K562 (cell line): ENCODE results near the gene PIP4K2A. TPM values are rescaled to one million over a fixed set of nuclear protein-coding genes. Genes with fewer than 3 reads are reported as not detected.
A peak's percentile ranks its signal among the peaks of the same experiment; 100 is the strongest.

Source experiments
- BRD9 ChIP-seq: fragments of 450-650 bp; IDR thresholded peaks from 2 replicates; pipeline ENCODE4 v1.6.1; 2018; ENCODE audit warnings: low read depth; ENCODE audit not compliant: partially characterized antibody
- ERF ChIP-seq: fragments of 450-650 bp; formaldehyde crosslinking; IDR thresholded peaks from 2 replicates; pipeline ENCODE4 v1.4.0; 2020; ENCODE audit warnings: mild to moderate bottlenecking, mixed read lengths
- ETV6 ChIP-seq, 3 experiments: fragments of 150-350 bp in 1 of 3; sonication (generic) in 1 of 3; formaldehyde crosslinking in 1 of 3; IDR thresholded peaks; 2 replicates each; pipeline versions ENCODE4 v1.6.1 to v1.8.0; 2014 to 2022; ENCODE audit warnings: borderline replicate concordance in 2 of 3, low read depth in 2 of 3, antibody characterized with exemption in 1 of 3, low read length in 1 of 3, mild to moderate bottlenecking in 1 of 3, missing genetic modification reagents in 1 of 3
- KDM1A ChIP-seq, 2 experiments: fragments of 450-650 bp; IDR thresholded peaks; 2 replicates each; pipeline ENCODE4 v1.6.1; 2016; ENCODE audit warnings: mild to moderate bottlenecking in 2 of 2
- KLF16 ChIP-seq: IDR thresholded peaks from 2 replicates; pipeline ENCODE4 v1.6.1; 2016; ENCODE audit warnings: antibody characterized with exemption
- NFE2 ChIP-seq: IDR thresholded peaks from 2 replicates; pipeline ENCODE4 v1.6.1; 2014; ENCODE audit warnings: antibody characterized with exemption, low read depth
- NFIC ChIP-seq: fragments of 450-650 bp; IDR thresholded peaks from 2 replicates; pipeline ENCODE4 v1.6.1; 2017; ENCODE audit warnings: mild to moderate bottlenecking, inconsistent platforms
- POLR2AphosphoS5 ChIP-seq: IDR thresholded peaks from 2 replicates; pipeline ENCODE4 v1.6.1; 2011; ENCODE audit warnings: mild to moderate bottlenecking, low read depth, low read length, moderate library complexity; ENCODE audit not compliant: control insufficient read depth, insufficient read depth
- POLR2G ChIP-seq: fragments of 200-400 bp; formaldehyde crosslinking; IDR thresholded peaks from 2 replicates; pipeline ENCODE4 v1.6.1; 2017; ENCODE audit warnings: low read depth, mild to moderate bottlenecking, antibody characterized with exemption, low read length, moderate library complexity
- POU5F1 ChIP-seq: fragments of 150-350 bp; IDR thresholded peaks from 2 replicates; pipeline ENCODE4 v1.6.1; 2014; ENCODE audit warnings: borderline replicate concordance, low read length, low read depth, mild to moderate bottlenecking; ENCODE audit not compliant: partially characterized antibody
- RBM22 ChIP-seq: fragments of 200-400 bp; formaldehyde crosslinking; IDR thresholded peaks from 2 replicates; pipeline ENCODE4 v1.6.1; 2018; ENCODE audit warnings: low read length, low read depth; ENCODE audit not compliant: poor library complexity, severe bottlenecking
- RBM25 ChIP-seq: fragments of 200-400 bp; formaldehyde crosslinking; IDR thresholded peaks from 2 replicates; pipeline ENCODE4 v1.6.1; 2018; ENCODE audit warnings: low read length, low read depth, moderate library complexity; ENCODE audit not compliant: severe bottlenecking
- SMARCC2 ChIP-seq: fragments of 450-650 bp; IDR thresholded peaks from 2 replicates; pipeline ENCODE4 v1.6.1; 2017; ENCODE audit warnings: antibody characterized with exemption, moderate library complexity, mild to moderate bottlenecking, low read depth
- TAL1 ChIP-seq: fragments of 450-650 bp; IDR thresholded peaks from 2 replicates; pipeline ENCODE4 v1.6.1; 2016; ENCODE audit warnings: mild to moderate bottlenecking
- XRCC5 ChIP-seq: fragments of 200-400 bp; formaldehyde crosslinking; IDR thresholded peaks from 2 replicates; pipeline ENCODE4 v1.6.1; 2017; ENCODE audit warnings: low read depth, mild to moderate bottlenecking, low read length
- ZNF184 ChIP-seq: sonication (generic); formaldehyde crosslinking; IDR thresholded peaks from 2 replicates; pipeline ENCODE4 v1.5.0; 2020; ENCODE audit warnings: missing genetic modification reagents
- ZNF217 ChIP-seq: sonication (generic); formaldehyde crosslinking; IDR thresholded peaks from 2 replicates; pipeline ENCODE4 v1.8.0; 2022; ENCODE audit warnings: mild to moderate bottlenecking, missing genetic modification reagents
- ZNF224 ChIP-seq: sonication (generic); formaldehyde crosslinking; IDR thresholded peaks from 2 replicates; pipeline ENCODE4 v1.8.0; 2022; ENCODE audit warnings: mild to moderate bottlenecking, missing genetic modification reagents
- ZSCAN29 ChIP-seq: fragments of 450-650 bp; IDR thresholded peaks from 2 replicates; pipeline ENCODE4 v1.6.1; 2017
- ZZZ3 ChIP-seq: fragments of 450-650 bp; IDR thresholded peaks from 2 replicates; pipeline ENCODE4 v1.6.1; 2016; ENCODE audit warnings: antibody characterized with exemption, mild to moderate bottlenecking, moderate library complexity
- polyA plus RNA-seq, 8 experiments: library from polyadenylated mRNA; depleted of rRNA in 4 of 8; stranded (reverse) in 5 of 8; unstranded in 3 of 8; fragments of >200 nt; fragmentation: Nextera tagmentation in 2 of 8; fragmentation: Illumina TruSeq in 1 of 8; extraction: Ambion mirVana in 2 of 8; extraction: Trizol in 1 of 8; gene quantifications; 2 replicates each; pipeline versions ENCODE4 v1.2.1 to v1.2.3, GENCODE V29; 2011 to 2014; ENCODE audit warnings: inconsistent platforms in 1 of 8, missing spikeins in 1 of 8
- total RNA-seq, 7 experiments: library from RNA; depleted of rRNA in 6 of 7; stranded (reverse); fragments of >200 nt in 6 of 7; fragmentation: Illumina TruSeq in 2 of 7; extraction: Trizol in 2 of 7; gene quantifications; 2 replicates each; pipeline versions ENCODE4 v1.2.1 to v1.2.3, GENCODE V29; 2011 to 2021; ENCODE audit warnings: low replicate concordance in 1 of 7
- TF ChIP-seq, protein P1 (sequence below): sonication (generic); formaldehyde crosslinking; IDR thresholded peaks from 2 replicates; pipeline ENCODE4 v1.8.0; 2022; ENCODE audit warnings: missing genetic modification reagents, mild to moderate bottlenecking, moderate library complexity, borderline replicate concordance
- TF ChIP-seq, protein P2 (sequence below): fragments of 450-650 bp; IDR thresholded peaks from 2 replicates; pipeline ENCODE4 v1.6.1; 2016; ENCODE audit warnings: mild to moderate bottlenecking
- TF ChIP-seq, protein P3 (sequence below): fragments of 250-450 bp; sonication (Bioruptor Pico); IDR thresholded peaks from 2 replicates; pipeline ENCODE4 v1.4.0; 2020; ENCODE audit warnings: mild to moderate bottlenecking, moderate library complexity, borderline replicate concordance

PIP4K2A gene
- total and polyA plus RNA-seq, 9 of the 15 experiments (the other 6 are each of a cell fraction or from before 2014, with no cell fraction given) = 35.6 to 117 (median 71.9) TPM

DNA sequence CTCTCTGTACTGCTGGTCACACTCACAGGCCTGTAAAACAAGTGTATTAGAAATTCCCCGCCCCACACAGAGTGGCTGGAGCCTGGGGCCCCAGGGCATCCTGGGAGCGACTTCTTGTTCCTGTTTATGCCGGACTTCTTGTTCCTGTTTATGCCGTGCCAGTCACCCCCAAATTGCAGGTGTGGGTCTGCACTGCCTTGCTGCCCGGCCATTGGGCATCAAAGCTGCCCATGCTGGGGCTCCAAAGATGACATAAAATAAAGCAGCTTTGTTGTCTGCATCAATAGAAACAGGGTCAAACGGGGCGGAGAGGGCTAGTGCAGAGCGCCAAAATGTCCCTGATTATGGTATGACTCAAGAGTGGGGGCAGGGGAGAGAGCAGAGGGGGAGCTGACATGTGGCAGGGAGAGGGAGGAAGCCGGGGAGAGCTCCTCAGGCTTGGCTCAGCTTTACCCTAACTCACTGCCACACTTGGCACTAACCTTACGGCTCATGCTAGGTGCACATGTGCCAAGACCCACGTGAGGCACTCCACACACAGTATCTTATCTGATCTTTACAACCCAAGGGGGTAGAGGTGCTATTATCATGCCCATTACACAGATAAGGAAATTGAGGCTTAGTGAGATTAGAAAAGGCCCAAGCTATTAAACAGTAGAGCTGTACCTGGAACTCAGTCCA, 98.4 kb downstream of the PIP4K2A start (continued):
- TF ChIP-seq, protein P1, sequence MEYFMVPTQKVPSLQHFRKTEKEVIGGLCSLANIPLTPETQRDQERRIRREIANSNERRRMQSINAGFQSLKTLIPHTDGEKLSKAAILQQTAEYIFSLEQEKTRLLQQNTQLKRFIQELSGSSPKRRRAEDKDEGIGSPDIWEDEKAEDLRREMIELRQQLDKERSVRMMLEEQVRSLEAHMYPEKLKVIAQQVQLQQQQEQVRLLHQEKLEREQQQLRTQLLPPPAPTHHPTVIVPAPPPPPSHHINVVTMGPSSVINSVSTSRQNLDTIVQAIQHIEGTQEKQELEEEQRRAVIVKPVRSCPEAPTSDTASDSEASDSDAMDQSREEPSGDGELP = peak; percentile 53; the same call in 1 of the 2 replicates
- peak; percentile 83 for TF ChIP-seq BRD9
- 0 out of 2 replicates have a peak, but pooled peaks have one; percentile 6 for TF ChIP-seq NFE2
- TF ChIP-seq XRCC5 = 0 out of 2 replicates have a peak, but pooled peaks have one; percentile 71
- TF ChIP-seq RBM25 = peak; percentile 96
- no peak for TF ChIP-seq POU5F1
- no peak for TF ChIP-seq ZZZ3
- peak; percentile 86 to 95 for TF ChIP-seq KDM1A (IDR thresholded peaks at IDR 0.05)
- no peak for TF ChIP-seq RBM22
- TF ChIP-seq ZNF217 = no peak
- TF ChIP-seq ZSCAN29 = no peak
- TF ChIP-seq TAL1 = no peak; the same call in 1 of the 2 replicates
- peak; percentile 37 for TF ChIP-seq NFIC
- peak; percentile 67 for TF ChIP-seq POLR2G
- TF ChIP-seq, protein P2, sequence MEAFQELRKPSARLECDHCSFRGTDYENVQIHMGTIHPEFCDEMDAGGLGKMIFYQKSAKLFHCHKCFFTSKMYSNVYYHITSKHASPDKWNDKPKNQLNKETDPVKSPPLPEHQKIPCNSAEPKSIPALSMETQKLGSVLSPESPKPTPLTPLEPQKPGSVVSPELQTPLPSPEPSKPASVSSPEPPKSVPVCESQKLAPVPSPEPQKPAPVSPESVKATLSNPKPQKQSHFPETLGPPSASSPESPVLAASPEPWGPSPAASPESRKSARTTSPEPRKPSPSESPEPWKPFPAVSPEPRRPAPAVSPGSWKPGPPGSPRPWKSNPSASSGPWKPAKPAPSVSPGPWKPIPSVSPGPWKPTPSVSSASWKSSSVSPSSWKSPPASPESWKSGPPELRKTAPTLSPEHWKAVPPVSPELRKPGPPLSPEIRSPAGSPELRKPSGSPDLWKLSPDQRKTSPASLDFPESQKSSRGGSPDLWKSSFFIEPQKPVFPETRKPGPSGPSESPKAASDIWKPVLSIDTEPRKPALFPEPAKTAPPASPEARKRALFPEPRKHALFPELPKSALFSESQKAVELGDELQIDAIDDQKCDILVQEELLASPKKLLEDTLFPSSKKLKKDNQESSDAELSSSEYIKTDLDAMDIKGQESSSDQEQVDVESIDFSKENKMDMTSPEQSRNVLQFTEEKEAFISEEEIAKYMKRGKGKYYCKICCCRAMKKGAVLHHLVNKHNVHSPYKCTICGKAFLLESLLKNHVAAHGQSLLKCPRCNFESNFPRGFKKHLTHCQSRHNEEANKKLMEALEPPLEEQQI = peak; percentile 89
- no peak for TF ChIP-seq ZNF224 (CRISPR knock-in tag)
- TF ChIP-seq SMARCC2 = peak; percentile 58; the same call in 1 of the 2 replicates
- peak; percentile 43; the same call in 1 of the 2 replicates for TF ChIP-seq POLR2AphosphoS5
- no peak for TF ChIP-seq ERF
- no peak for TF ChIP-seq ZNF184 (CRISPR knock-in tag)
- TF ChIP-seq ETV6 (IDR thresholded peaks at IDR 0.05; ENCODE audit: borderline replicate concordance in 1 of 2, low read depth in 2 of 2, low read length in 1 of 2) = 0 out of 4 replicates have a peak, but pooled peaks of 1 of the 2 experiments have one; percentile 44
- TF ChIP-seq ETV6 (CRISPR knock-in tag; IDR thresholded peaks at IDR 0.05; ENCODE audit: borderline replicate concordance) = no peak
- TF ChIP-seq KLF16 = no peak
- TF ChIP-seq, protein P3, sequence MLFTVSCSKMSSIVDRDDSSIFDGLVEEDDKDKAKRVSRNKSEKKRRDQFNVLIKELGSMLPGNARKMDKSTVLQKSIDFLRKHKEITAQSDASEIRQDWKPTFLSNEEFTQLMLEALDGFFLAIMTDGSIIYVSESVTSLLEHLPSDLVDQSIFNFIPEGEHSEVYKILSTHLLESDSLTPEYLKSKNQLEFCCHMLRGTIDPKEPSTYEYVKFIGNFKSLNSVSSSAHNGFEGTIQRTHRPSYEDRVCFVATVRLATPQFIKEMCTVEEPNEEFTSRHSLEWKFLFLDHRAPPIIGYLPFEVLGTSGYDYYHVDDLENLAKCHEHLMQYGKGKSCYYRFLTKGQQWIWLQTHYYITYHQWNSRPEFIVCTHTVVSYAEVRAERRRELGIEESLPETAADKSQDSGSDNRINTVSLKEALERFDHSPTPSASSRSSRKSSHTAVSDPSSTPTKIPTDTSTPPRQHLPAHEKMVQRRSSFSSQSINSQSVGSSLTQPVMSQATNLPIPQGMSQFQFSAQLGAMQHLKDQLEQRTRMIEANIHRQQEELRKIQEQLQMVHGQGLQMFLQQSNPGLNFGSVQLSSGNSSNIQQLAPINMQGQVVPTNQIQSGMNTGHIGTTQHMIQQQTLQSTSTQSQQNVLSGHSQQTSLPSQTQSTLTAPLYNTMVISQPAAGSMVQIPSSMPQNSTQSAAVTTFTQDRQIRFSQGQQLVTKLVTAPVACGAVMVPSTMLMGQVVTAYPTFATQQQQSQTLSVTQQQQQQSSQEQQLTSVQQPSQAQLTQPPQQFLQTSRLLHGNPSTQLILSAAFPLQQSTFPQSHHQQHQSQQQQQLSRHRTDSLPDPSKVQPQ (CRISPR knock-in tag) = no peak
